ENCODE measurements around the gene CCDC112.

DNA sequence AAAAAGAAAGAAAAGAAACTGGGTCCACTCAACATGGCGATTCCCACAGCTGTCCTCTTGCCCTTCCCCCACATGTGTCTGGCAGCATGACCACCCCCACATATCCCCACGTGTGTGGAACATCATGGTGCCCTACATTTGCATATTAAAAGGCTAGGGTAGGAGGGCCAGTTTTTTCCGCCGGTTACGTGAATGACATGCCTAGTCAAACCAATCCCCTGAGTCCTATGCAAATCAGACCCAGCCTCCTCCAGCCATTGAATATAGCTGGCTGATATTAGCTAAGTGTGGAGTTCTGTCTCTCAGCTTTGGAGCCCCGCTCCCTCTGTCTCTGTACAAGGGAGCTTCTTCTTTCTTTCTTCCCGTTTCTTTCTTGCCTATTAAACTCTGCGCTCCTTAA lies 33.0 kb upstream of the CCDC112 start:
- TF ChIP-seq, protein P1, sequence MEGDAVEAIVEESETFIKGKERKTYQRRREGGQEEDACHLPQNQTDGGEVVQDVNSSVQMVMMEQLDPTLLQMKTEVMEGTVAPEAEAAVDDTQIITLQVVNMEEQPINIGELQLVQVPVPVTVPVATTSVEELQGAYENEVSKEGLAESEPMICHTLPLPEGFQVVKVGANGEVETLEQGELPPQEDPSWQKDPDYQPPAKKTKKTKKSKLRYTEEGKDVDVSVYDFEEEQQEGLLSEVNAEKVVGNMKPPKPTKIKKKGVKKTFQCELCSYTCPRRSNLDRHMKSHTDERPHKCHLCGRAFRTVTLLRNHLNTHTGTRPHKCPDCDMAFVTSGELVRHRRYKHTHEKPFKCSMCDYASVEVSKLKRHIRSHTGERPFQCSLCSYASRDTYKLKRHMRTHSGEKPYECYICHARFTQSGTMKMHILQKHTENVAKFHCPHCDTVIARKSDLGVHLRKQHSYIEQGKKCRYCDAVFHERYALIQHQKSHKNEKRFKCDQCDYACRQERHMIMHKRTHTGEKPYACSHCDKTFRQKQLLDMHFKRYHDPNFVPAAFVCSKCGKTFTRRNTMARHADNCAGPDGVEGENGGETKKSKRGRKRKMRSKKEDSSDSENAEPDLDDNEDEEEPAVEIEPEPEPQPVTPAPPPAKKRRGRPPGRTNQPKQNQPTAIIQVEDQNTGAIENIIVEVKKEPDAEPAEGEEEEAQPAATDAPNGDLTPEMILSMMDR (IDR thresholded peaks at IDR 0.05): no peak
- no peak for TF ChIP-seq ZFX (IDR thresholded peaks at IDR 0.05; ENCODE audit: borderline replicate concordance)

Data from 22Rv1 (cell line).